K562 (cell line): ENCODE data around the gene ACADVL. TPM values are rescaled to one million over a fixed set of nuclear protein-coding genes. Genes with fewer than 3 reads are reported as not detected.
A peak's percentile ranks its signal among the peaks of the same experiment; 100 is the strongest.

ENCODE experiments used
- ATF1 ChIP-seq, 2 experiments: fragments of 450-650 bp in 1 of 2; IDR thresholded peaks; 2 replicates each; pipeline ENCODE4 v1.6.1; 2016; ENCODE audit warnings: missing compliant biosample characterization in 1 of 2, missing genetic modification characterization in 1 of 2
- BMI1 ChIP-seq: fragments of 150-350 bp; IDR thresholded peaks from 2 replicates; pipeline ENCODE4 v1.6.1; 2014; ENCODE audit warnings: low read length
- CBFB ChIP-seq: sonication (generic); formaldehyde crosslinking; IDR thresholded peaks from 2 replicates; pipeline ENCODE4 v1.4.0; 2020; ENCODE audit warnings: mild to moderate bottlenecking, missing genetic modification reagents
- CREBBP ChIP-seq: IDR thresholded peaks from one replicate; pipeline ENCODE4 v1.6.1; 2012; ENCODE audit warnings: low read depth, mild to moderate bottlenecking, control low read depth, inconsistent platforms, low read length
- CXXC5 ChIP-seq: fragments of 250-450 bp; sonication (Bioruptor Pico); IDR thresholded peaks from 2 replicates; pipeline ENCODE4 v1.8.0; 2022; ENCODE audit warnings: inconsistent platforms, mild to moderate bottlenecking, moderate library complexity
- EP400 ChIP-seq: fragments of 450-650 bp; IDR thresholded peaks from 2 replicates; pipeline ENCODE4 v1.6.1; 2017; ENCODE audit warnings: antibody characterized with exemption, mild to moderate bottlenecking, moderate library complexity
- FOXK1 ChIP-seq: sonication (generic); formaldehyde crosslinking; IDR thresholded peaks from 2 replicates; pipeline ENCODE4 v1.8.0; 2022; ENCODE audit warnings: missing genetic modification reagents, mild to moderate bottlenecking, borderline replicate concordance
- HCFC1 ChIP-seq: IDR thresholded peaks from 2 replicates; pipeline ENCODE4 v1.6.1; 2012; ENCODE audit warnings: low read depth, low read length, improper control_type of control experiment
- KLF6 ChIP-seq: fragments of 250-450 bp; sonication (Bioruptor Pico); IDR thresholded peaks from 2 replicates; pipeline ENCODE4 v1.4.0; 2020; ENCODE audit warnings: mild to moderate bottlenecking, moderate library complexity, borderline replicate concordance
- L3MBTL2 ChIP-seq: fragments of 450-650 bp; IDR thresholded peaks from 2 replicates; pipeline ENCODE4 v1.6.1; 2016; ENCODE audit warnings: mild to moderate bottlenecking, moderate library complexity
- MCM7 ChIP-seq, 2 experiments: fragments of 450-650 bp; IDR thresholded peaks; 2 replicates each; pipeline ENCODE4 v1.6.1; 2016 to 2018
- MIER1 ChIP-seq: fragments of 450-650 bp; IDR thresholded peaks from 2 replicates; pipeline ENCODE4 v1.6.1; 2016; ENCODE audit warnings: antibody characterized with exemption, mild to moderate bottlenecking, low read depth
- RBFOX2 ChIP-seq: fragments of 200-400 bp; formaldehyde crosslinking; IDR thresholded peaks from 2 replicates; pipeline ENCODE4 v1.6.1; 2017; ENCODE audit warnings: low read depth, mild to moderate bottlenecking, low read length, moderate library complexity
- RBM14 ChIP-seq: fragments of 200-400 bp; formaldehyde crosslinking; IDR thresholded peaks from 2 replicates; pipeline ENCODE4 v1.6.1; 2018; ENCODE audit warnings: low read depth, mild to moderate bottlenecking, low read length, moderate library complexity, borderline replicate concordance; ENCODE audit not compliant: insufficient read depth
- SOX6 ChIP-seq: fragments of 450-650 bp; IDR thresholded peaks from 2 replicates; pipeline ENCODE4 v1.6.1; 2014; ENCODE audit warnings: mild to moderate bottlenecking
- TOE1 ChIP-seq, 2 experiments: fragments of 450-650 bp in 1 of 2; sonication (generic) in 1 of 2; formaldehyde crosslinking in 1 of 2; IDR thresholded peaks; 2 replicates each; pipeline versions ENCODE4 v1.7.1 to v1.8.0; 2016 to 2022; ENCODE audit warnings: borderline replicate concordance in 2 of 2, mild to moderate bottlenecking in 2 of 2, antibody characterized with exemption in 1 of 2, inconsistent platforms in 1 of 2, low read depth in 1 of 2, missing genetic modification reagents in 1 of 2, moderate library complexity in 1 of 2
- ZEB2 ChIP-seq: fragments of 450-650 bp; IDR thresholded peaks from 2 replicates; pipeline ENCODE4 v1.6.1; 2016
- ZNF134 ChIP-seq: fragments of 250-450 bp; sonication (Bioruptor Pico); conservative IDR thresholded peaks from 2 replicates; pipeline ENCODE4 v1.4.0; 2020
- ZNF324 ChIP-seq: fragments of 250-450 bp; sonication (Bioruptor Pico); IDR thresholded peaks from 2 replicates; pipeline ENCODE4 v1.4.0; 2020; ENCODE audit warnings: mild to moderate bottlenecking
- ZNF764 ChIP-seq: fragments of 250-450 bp; sonication (Bioruptor Pico); IDR thresholded peaks from 2 replicates; pipeline ENCODE4 v1.4.0; 2020; ENCODE audit warnings: low read depth, mild to moderate bottlenecking, moderate library complexity
- polyA plus RNA-seq, 8 experiments: library from polyadenylated mRNA; depleted of rRNA in 4 of 8; stranded (reverse) in 5 of 8; unstranded in 3 of 8; fragments of >200 nt; fragmentation: Nextera tagmentation in 2 of 8; fragmentation: Illumina TruSeq in 1 of 8; extraction: Ambion mirVana in 2 of 8; extraction: Trizol in 1 of 8; gene quantifications; 2 replicates each; pipeline versions ENCODE4 v1.2.1 to v1.2.3, GENCODE V29; 2011 to 2014; ENCODE audit warnings: inconsistent platforms in 1 of 8, missing spikeins in 1 of 8
- total RNA-seq, 7 experiments: library from RNA; depleted of rRNA in 6 of 7; stranded (reverse); fragments of >200 nt in 6 of 7; fragmentation: Illumina TruSeq in 2 of 7; extraction: Trizol in 2 of 7; gene quantifications; 2 replicates each; pipeline versions ENCODE4 v1.2.1 to v1.2.3, GENCODE V29; 2011 to 2021; ENCODE audit warnings: low replicate concordance in 1 of 7
- TF ChIP-seq, protein P1 (sequence below): fragments of 200-800 bp; sonication (Bioruptor generic); IDR thresholded peaks from 2 replicates; pipeline ENCODE4 v1.6.1; 2017; ENCODE audit warnings: missing genetic modification characterization, missing compliant biosample characterization
- TF ChIP-seq, protein P2 (sequence below): sonication (generic); formaldehyde crosslinking; IDR thresholded peaks from 2 replicates; pipeline ENCODE4 v1.9.0; 2022; ENCODE audit warnings: mild to moderate bottlenecking, missing genetic modification reagents
- TF ChIP-seq, protein P3 (sequence below), 2 experiments: fragments of 150-350 bp in 1 of 2; IDR thresholded peaks; 2 replicates each; pipeline ENCODE4 v1.6.1; 2012 to 2016; ENCODE audit warnings: low read depth in 2 of 2, low read length in 2 of 2, mild to moderate bottlenecking in 1 of 2, moderate library complexity in 1 of 2

The ACADVL gene
- total and polyA plus RNA-seq, 9 of the 15 experiments (the other 6 are each of a cell fraction or from before 2014, with no cell fraction given) = 25.5 to 449 (median 214) TPM

DNA sequence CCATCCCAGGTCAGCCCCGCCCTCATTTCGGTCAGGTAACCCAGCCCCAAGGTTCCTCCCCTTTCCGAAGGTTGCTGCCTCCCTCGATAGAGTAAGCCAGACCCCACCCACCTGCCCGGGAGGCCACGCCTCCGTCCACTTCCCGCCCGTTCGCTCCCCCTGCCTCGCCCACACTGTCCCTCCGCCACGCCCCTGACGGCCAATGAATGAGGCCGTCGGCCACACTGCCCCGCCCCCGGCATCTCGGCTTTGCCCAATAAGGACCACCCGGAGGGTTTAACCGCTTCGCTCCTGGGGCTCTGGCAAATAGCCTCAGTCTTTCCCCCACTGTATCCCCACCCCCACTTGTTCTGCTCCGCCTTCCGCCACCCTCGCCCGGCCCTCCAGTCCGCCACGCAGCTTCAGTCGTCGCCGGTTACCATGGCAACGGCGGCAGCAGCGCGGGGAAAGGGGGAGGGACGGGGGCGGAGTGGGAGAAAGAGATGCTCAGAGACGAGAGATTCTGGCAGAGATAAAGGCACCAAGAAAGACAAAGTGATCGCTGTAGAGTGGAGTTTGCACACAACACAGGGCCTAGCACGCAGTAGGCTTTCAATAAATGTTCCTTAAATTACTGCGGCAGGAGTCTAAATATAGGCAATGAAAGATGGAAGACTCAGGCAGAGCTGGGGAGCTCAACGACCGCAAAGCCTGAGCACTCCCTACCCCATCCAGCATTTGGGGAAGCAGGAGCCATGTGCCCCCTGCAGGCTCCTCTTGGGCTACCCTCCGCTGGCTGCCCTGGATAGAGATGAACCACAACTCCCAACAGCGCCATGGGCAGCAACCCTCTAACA lies 5.2 kb upstream of the ACADVL start (continued):
- TF ChIP-seq, protein P1, sequence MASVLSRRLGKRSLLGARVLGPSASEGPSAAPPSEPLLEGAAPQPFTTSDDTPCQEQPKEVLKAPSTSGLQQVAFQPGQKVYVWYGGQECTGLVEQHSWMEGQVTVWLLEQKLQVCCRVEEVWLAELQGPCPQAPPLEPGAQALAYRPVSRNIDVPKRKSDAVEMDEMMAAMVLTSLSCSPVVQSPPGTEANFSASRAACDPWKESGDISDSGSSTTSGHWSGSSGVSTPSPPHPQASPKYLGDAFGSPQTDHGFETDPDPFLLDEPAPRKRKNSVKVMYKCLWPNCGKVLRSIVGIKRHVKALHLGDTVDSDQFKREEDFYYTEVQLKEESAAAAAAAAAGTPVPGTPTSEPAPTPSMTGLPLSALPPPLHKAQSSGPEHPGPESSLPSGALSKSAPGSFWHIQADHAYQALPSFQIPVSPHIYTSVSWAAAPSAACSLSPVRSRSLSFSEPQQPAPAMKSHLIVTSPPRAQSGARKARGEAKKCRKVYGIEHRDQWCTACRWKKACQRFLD (CRISPR knock-in tag) = 0 out of 2 replicates have a peak, but pooled peaks have one; percentile 43
- TF ChIP-seq CXXC5 (peak; percentile 33; the same call in 1 of the 2 replicates), EP400 (no peak; the same call in 1 of the 2 replicates), ZNF764 (CRISPR knock-in tag) (no peak), SOX6 (no peak), ZNF134 (CRISPR knock-in tag) (no peak), TOE1 (IDR thresholded peaks at IDR 0.05; ENCODE audit: borderline replicate concordance) (0 out of 2 replicates have a peak, but pooled peaks have one; percentile 35), TOE1 (CRISPR knock-in tag; IDR thresholded peaks at IDR 0.05; ENCODE audit: borderline replicate concordance, low read depth) (no peak), RBM14 (no peak), ZEB2 (no peak; the same call in 1 of the 2 replicates), KLF6 (CRISPR knock-in tag) (no peak), CBFB (0 out of 2 replicates have a peak, but pooled peaks have one; percentile 27), L3MBTL2 (peak; percentile 25; the same call in 1 of the 2 replicates), RBFOX2 (peak; percentile 27; the same call in 1 of the 2 replicates), HCFC1 (peak; percentile 7), BMI1 (peak; percentile 85), ZNF324 (no peak), ATF1 (CRISPR knock-in tag; IDR thresholded peaks at IDR 0.05) (no peak), ATF1 (tag; IDR thresholded peaks at IDR 0.05) (peak; percentile 64), MIER1 (0 out of 2 replicates have a peak, but pooled peaks have one; percentile 13), CREBBP (no peak), FOXK1 (no peak), MCM7 (IDR thresholded peaks at IDR 0.05) (no peak)
- TF ChIP-seq, protein P2, sequence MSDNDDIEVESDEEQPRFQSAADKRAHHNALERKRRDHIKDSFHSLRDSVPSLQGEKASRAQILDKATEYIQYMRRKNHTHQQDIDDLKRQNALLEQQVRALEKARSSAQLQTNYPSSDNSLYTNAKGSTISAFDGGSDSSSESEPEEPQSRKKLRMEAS (CRISPR knock-in tag) = peak; percentile 33
- TF ChIP-seq, protein P3, sequence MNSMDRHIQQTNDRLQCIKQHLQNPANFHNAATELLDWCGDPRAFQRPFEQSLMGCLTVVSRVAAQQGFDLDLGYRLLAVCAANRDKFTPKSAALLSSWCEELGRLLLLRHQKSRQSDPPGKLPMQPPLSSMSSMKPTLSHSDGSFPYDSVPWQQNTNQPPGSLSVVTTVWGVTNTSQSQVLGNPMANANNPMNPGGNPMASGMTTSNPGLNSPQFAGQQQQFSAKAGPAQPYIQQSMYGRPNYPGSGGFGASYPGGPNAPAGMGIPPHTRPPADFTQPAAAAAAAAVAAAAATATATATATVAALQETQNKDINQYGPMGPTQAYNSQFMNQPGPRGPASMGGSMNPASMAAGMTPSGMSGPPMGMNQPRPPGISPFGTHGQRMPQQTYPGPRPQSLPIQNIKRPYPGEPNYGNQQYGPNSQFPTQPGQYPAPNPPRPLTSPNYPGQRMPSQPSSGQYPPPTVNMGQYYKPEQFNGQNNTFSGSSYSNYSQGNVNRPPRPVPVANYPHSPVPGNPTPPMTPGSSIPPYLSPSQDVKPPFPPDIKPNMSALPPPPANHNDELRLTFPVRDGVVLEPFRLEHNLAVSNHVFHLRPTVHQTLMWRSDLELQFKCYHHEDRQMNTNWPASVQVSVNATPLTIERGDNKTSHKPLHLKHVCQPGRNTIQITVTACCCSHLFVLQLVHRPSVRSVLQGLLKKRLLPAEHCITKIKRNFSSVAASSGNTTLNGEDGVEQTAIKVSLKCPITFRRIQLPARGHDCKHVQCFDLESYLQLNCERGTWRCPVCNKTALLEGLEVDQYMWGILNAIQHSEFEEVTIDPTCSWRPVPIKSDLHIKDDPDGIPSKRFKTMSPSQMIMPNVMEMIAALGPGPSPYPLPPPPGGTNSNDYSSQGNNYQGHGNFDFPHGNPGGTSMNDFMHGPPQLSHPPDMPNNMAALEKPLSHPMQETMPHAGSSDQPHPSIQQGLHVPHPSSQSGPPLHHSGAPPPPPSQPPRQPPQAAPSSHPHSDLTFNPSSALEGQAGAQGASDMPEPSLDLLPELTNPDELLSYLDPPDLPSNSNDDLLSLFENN (IDR thresholded peaks at IDR 0.05; ENCODE audit: low read depth in 2 of 2, low read length in 2 of 2) = 0 out of 4 replicates have a peak, but pooled peaks have one; percentile 25 to 30
